Left lung (tissue), 10 donors: ENCODE measurements around the gene CKS1B. TPM values are rescaled to one million over a fixed set of nuclear protein-coding genes. Genes with fewer than 3 reads are reported as not detected.

Experiments used
- ATAC-seq: fragments of 200-7000 bp; cut with Tn5 transposase; one replicate; pipeline ENCODE4 v1.9.1; 2020; ENCODE audit warnings: moderate library complexity
- DNase-seq, 4 donors: peaks; one replicate each; pipeline ENCODE4 v3.0.0-alpha.2; 2013 to 2020
- H3K27ac ChIP-seq, 2 donors: fragments of 200-600 bp; sonication (generic) in 1 of 2; one replicate each; pipeline versions ENCODE4 v1.5.0 to v1.8.0; 2020 to 2021
- H3K27me3 ChIP-seq, 2 donors: fragments of 200-600 bp; sonication (generic) in 1 of 2; one replicate each; pipeline versions ENCODE4 v1.5.0 to v1.8.0; 2020 to 2021
- H3K36me3 ChIP-seq, 2 donors: fragments of 200-600 bp; sonication (generic) in 1 of 2; one replicate each; pipeline versions ENCODE4 v1.5.0 to v1.8.0; 2020 to 2021
- H3K4me1 ChIP-seq, 2 donors: fragments of 200-600 bp; one replicate each; pipeline ENCODE4 v1.8.0; 2021
- H3K4me3 ChIP-seq, 2 donors: fragments of 200-600 bp; sonication (generic) in 1 of 2; one replicate each; pipeline versions ENCODE4 v1.5.0 to v1.8.0; 2020 to 2021; ENCODE audit warnings: mild to moderate bottlenecking in 1 of 2
- H3K9me3 ChIP-seq, 2 donors: fragments of 200-600 bp; sonication (generic) in 1 of 2; one replicate each; pipeline versions ENCODE4 v1.5.0 to v1.8.0; 2020 to 2021
- CTCF ChIP-seq, 2 donors: fragments of 200-600 bp; sonication (generic) in 1 of 2; IDR thresholded peaks; one replicate each; pipeline versions ENCODE4 v1.5.0 to v1.8.0; 2021; ENCODE audit warnings: antibody characterized with exemption in 2 of 2
- intact Hi-C, 2 donors: fragments of 100-400 bp; cut with DNase I; formaldehyde crosslinking; loops; one replicate each; pipeline versions ENCODE4 v1.11.2 to v1.14.2; 2022
- microRNA-seq, 2 donors: library from miRNA; unstranded; fragments of <30 nt; microRNA quantifications; one replicate each; pipeline ENCODE4, GENCODE V29; 2019
- polyA plus RNA-seq, 6 donors: library from polyadenylated mRNA; unstranded; fragments of 120-200 nt; gene quantifications; one replicate each; pipeline ENCODE4 v1.2.1, GENCODE V29; 2013; ENCODE audit not compliant: insufficient read length in 6 of 6
- total RNA-seq, 2 donors: library from RNA; stranded (reverse); fragmentation: NEBNext Ultra II Directional; extraction: Animal tissue kit (Norgen Biotek cat#: 25700); gene quantifications; one replicate each; pipeline ENCODE4 v1.2.1, GENCODE V29; 2021
- donor health status: DM: no; HTN: yes; CAD: no.
- donor health status: DM: no; HTN: no; CAD: no.

The CKS1B gene
- total and polyA plus RNA-seq, 8 donors: 29.7 to 141 (median 87.7) TPM

GRCh38 chr1:155022927-155023236, 48.4 kb downstream of the CKS1B start:
- peak; percentile 57 for ATAC-seq
- peaks cover 8 to 17% of the 10 kb centered on the region in 2 donors for H3K4me1 ChIP-seq
- DNase-seq: no peak
- H3K36me3 ChIP-seq: peaks cover 0 to 17% of the 10 kb centered on the region in 2 donors
- no peak overlapping the region for H3K4me3 ChIP-seq
- intact Hi-C loops: no loop called here
- H3K9me3 ChIP-seq: no peaks in the 10 kb centered on the region
- H3K27me3 ChIP-seq: no peaks in the 10 kb centered on the region
- no peak overlapping the region for H3K27ac ChIP-seq
- no peak for TF ChIP-seq CTCF (IDR thresholded peaks at IDR 0.05)

- intact Hi-C loops: no loop called here
- H3K4me1 ChIP-seq: peaks cover 4 to 13% of the 10 kb centered on the region in 2 donors
- DNase-seq (no peak), ATAC-seq (no peak)
- H3K27ac ChIP-seq: no peak overlapping the region
- H3K36me3 ChIP-seq: peaks cover 0 to 9% of the 10 kb centered on the region in 2 donors
- H3K4me3 ChIP-seq: no peak overlapping the region
- TF ChIP-seq CTCF (IDR thresholded peaks at IDR 0.05): no peak
- H3K9me3 ChIP-seq: no peaks in the 10 kb centered on the region
- H3K27me3 ChIP-seq: no peaks in the 10 kb centered on the region
Observed at GRCh38 chr1:155023627-155024026, 49.1 kb downstream of the CKS1B start.

GRCh38 chr1:155024315-155024714, 49.8 kb downstream of the CKS1B start:
- H3K9me3 ChIP-seq: no peaks in the 10 kb centered on the region
- no peak overlapping the region for H3K27ac ChIP-seq
- no peak for TF ChIP-seq CTCF (IDR thresholded peaks at IDR 0.05)
- H3K4me1 ChIP-seq: peaks cover 0 to 14% of the 10 kb centered on the region in 2 donors
- ATAC-seq (no peak), DNase-seq (peak in 1 of 4 donors; percentile 60)
- no peak overlapping the region for H3K4me3 ChIP-seq
- intact Hi-C loops: no loop called here
- no peaks in the 10 kb centered on the region for H3K27me3 ChIP-seq
- peaks cover 0 to 2% of the 10 kb centered on the region in 2 donors for H3K36me3 ChIP-seq

- ATAC-seq (no peak), DNase-seq (peak in 1 of 4 donors; percentile 63)
- Histone ChIP-seq H3K9me3 (no peaks in the 10 kb centered on the region), H3K4me3 (no peak overlapping the region), H3K27ac (no peak overlapping the region), H3K4me1 (peaks cover 0 to 14% of the 10 kb centered on the region in 2 donors), H3K36me3 (no peaks in the 10 kb centered on the region), H3K27me3 (no peaks in the 10 kb centered on the region)
- intact Hi-C loops: no loop called here
- no peak for TF ChIP-seq CTCF (IDR thresholded peaks at IDR 0.05)
Observed at GRCh38 chr1:155026154-155026553, 51.7 kb downstream of the CKS1B start.

- no peak for TF ChIP-seq CTCF (IDR thresholded peaks at IDR 0.05)
- intact Hi-C loops: no loop called here
Observed at GRCh38 chr1:155026588-155026987, 52.1 kb downstream of the CKS1B start.

More at GRCh38 chr1:155026588-155026987, 52.1 kb downstream of the CKS1B start:
- Histone ChIP-seq H3K9me3 (no peaks in the 10 kb centered on the region), H3K4me1 (peaks cover 0 to 14% of the 10 kb centered on the region in 2 donors), H3K27ac (no peak overlapping the region), H3K36me3 (no peaks in the 10 kb centered on the region), H3K4me3 (no peak overlapping the region), H3K27me3 (no peaks in the 10 kb centered on the region)
- ATAC-seq: peak; percentile 36
- no peak for DNase-seq

Small RNA genes lying within 50 kb of the gene (microRNA-seq; reads per million reads assigned to microRNA genes)
- 0.17 to 0.27 reads per million in 2 donors for gene MIR4258

Other genes with a start within 250 kb of the CKS1B start
- 1 to 10 TPM; 1.9 to 2.2 TPM for gene KCNN3, start 104.4 kb upstream of the CKS1B start, total RNA-seq
- 1 to 10 TPM; 2.0 to 3.1 (median 2.3) TPM for gene KCNN3, start 104.4 kb upstream of the CKS1B start, polyA plus RNA-seq
- gene PMVK, start 38.0 kb upstream of the CKS1B start, total RNA-seq: 10 to 100 TPM; 39.6 to 44.3 TPM
- gene PMVK, start 38.0 kb upstream of the CKS1B start, polyA plus RNA-seq: 10 to 100 TPM; 31.7 to 39.2 (median 33.8) TPM
- gene PBXIP1, start 18.6 kb upstream of the CKS1B start, total RNA-seq: 10 to 100 TPM; 32.6 to 83.5 TPM
- gene PBXIP1, start 18.6 kb upstream of the CKS1B start, polyA plus RNA-seq: 10 to 100 TPM; 72.8 to 84.4 (median 79.1) TPM
- gene PYGO2, start 12.9 kb upstream of the CKS1B start, total RNA-seq: 10 to 100 TPM; 26.6 to 30.9 TPM
- gene PYGO2, start 12.9 kb upstream of the CKS1B start, polyA plus RNA-seq: 10 to 100 TPM; 35.8 to 42.9 (median 39.5) TPM
- gene SHC1, start 3.9 kb upstream of the CKS1B start, total RNA-seq: 100 to 1,000 TPM; 134 to 144 TPM
- 100 to 1,000 TPM; 120 to 148 (median 127) TPM for gene SHC1, start 3.9 kb upstream of the CKS1B start, polyA plus RNA-seq
- gene FLAD1, start 8.7 kb downstream of the CKS1B start, total RNA-seq: 10 to 100 TPM; 26.4 to 39.9 TPM
- gene FLAD1, start 8.7 kb downstream of the CKS1B start, polyA plus RNA-seq: 10 to 100 TPM; 26.6 to 38.8 (median 30.2) TPM
- gene LENEP, start 18.9 kb downstream of the CKS1B start, total RNA-seq: under 1 TPM in 1 of 2 donors, not detected in 1; 0.52 TPM
- 1 to 10 TPM in 3 of 6 donors, under 1 TPM in 3; 0.64 to 1.8 (median 0.92) TPM for gene LENEP, start 18.9 kb downstream of the CKS1B start, polyA plus RNA-seq
- gene ZBTB7B, start 28.1 kb downstream of the CKS1B start, total RNA-seq: 100 to 1,000 TPM in 1 of 2 donors, 10 to 100 TPM in 1; 60.5 to 104 TPM
- gene ZBTB7B, start 28.1 kb downstream of the CKS1B start, polyA plus RNA-seq: 10 to 100 TPM; 14.4 to 21.7 (median 17.0) TPM
- 1 to 10 TPM in 1 of 2 donors, under 1 TPM in 1; 0.60 to 1.3 TPM for gene DCST2, start 59.1 kb downstream of the CKS1B start, total RNA-seq
- 1 to 10 TPM; 1.9 to 2.5 (median 2.2) TPM for gene DCST2, start 59.1 kb downstream of the CKS1B start, polyA plus RNA-seq
- gene DCST1, start 59.1 kb downstream of the CKS1B start, total RNA-seq: not detected
- gene DCST1, start 59.1 kb downstream of the CKS1B start, polyA plus RNA-seq: under 1 TPM; 0.57 to 0.87 (median 0.79) TPM
- gene ADAM15, start 76.6 kb downstream of the CKS1B start, total RNA-seq: 100 to 1,000 TPM; 116 to 172 TPM
- 100 to 1,000 TPM in 1 of 6 donors, 10 to 100 TPM in 5; 54.4 to 105 (median 74.6) TPM for gene ADAM15, start 76.6 kb downstream of the CKS1B start, polyA plus RNA-seq
- 10 to 100 TPM in 1 of 2 donors, 1 to 10 TPM in 1; 8.6 to 11.2 TPM for gene EFNA4, start 89.1 kb downstream of the CKS1B start, total RNA-seq
- gene EFNA4, start 89.1 kb downstream of the CKS1B start, polyA plus RNA-seq: 10 to 100 TPM; 19.1 to 23.1 (median 22.6) TPM
- gene EFNA3, start 104.2 kb downstream of the CKS1B start, total RNA-seq: 1 to 10 TPM; 1.1 to 2.0 TPM
- 1 to 10 TPM; 2.6 to 4.8 (median 3.9) TPM for gene EFNA3, start 104.2 kb downstream of the CKS1B start, polyA plus RNA-seq
- 100 to 1,000 TPM in 1 of 2 donors, 10 to 100 TPM in 1; 63.7 to 148 TPM for gene EFNA1, start 153.2 kb downstream of the CKS1B start, total RNA-seq
- gene EFNA1, start 153.2 kb downstream of the CKS1B start, polyA plus RNA-seq: 100 to 1,000 TPM in 3 of 6 donors, 10 to 100 TPM in 3; 83.5 to 105 (median 98.4) TPM
- gene SLC50A1, start 161.2 kb downstream of the CKS1B start, total RNA-seq: 10 to 100 TPM; 46.6 to 64.6 TPM
- gene SLC50A1, start 161.2 kb downstream of the CKS1B start, polyA plus RNA-seq: 10 to 100 TPM; 31.9 to 41.6 (median 34.5) TPM
- gene DPM3, start 165.8 kb downstream of the CKS1B start, total RNA-seq: 10 to 100 TPM; 63.1 to 91.0 TPM
- gene DPM3, start 165.8 kb downstream of the CKS1B start, polyA plus RNA-seq: 10 to 100 TPM; 19.6 to 30.7 (median 27.3) TPM
- 100 to 1,000 TPM; 176 to 184 TPM for gene KRTCAP2, start 198.6 kb downstream of the CKS1B start, total RNA-seq
- 100 to 1,000 TPM in 4 of 6 donors, 10 to 100 TPM in 2; 93.9 to 116 (median 110) TPM for gene KRTCAP2, start 198.6 kb downstream of the CKS1B start, polyA plus RNA-seq
- gene TRIM46, start 199.2 kb downstream of the CKS1B start, total RNA-seq: under 1 TPM; 0.45 to 0.73 TPM
- 1 to 10 TPM; 3.6 to 6.2 (median 4.6) TPM for gene TRIM46, start 199.2 kb downstream of the CKS1B start, polyA plus RNA-seq
- 10 to 100 TPM; 30.6 to 41.8 TPM for gene THBS3, start 233.2 kb downstream of the CKS1B start, total RNA-seq
- 10 to 100 TPM; 33.1 to 51.0 (median 44.6) TPM for gene THBS3, start 233.2 kb downstream of the CKS1B start, polyA plus RNA-seq
- 10 to 100 TPM; 30.2 to 45.5 TPM for gene MTX1, start 234.0 kb downstream of the CKS1B start, total RNA-seq
- gene MTX1, start 234.0 kb downstream of the CKS1B start, polyA plus RNA-seq: 10 to 100 TPM; 28.6 to 36.5 (median 31.1) TPM